ENCODE results near the gene MARVELD1. TPM values are rescaled to one million over a fixed set of nuclear protein-coding genes. Genes with fewer than 3 reads are reported as not detected.

The MARVELD1 gene
- total and polyA plus RNA-seq, 12 donors = 2.8 to 11.9 (median 5.8) TPM

DNA sequence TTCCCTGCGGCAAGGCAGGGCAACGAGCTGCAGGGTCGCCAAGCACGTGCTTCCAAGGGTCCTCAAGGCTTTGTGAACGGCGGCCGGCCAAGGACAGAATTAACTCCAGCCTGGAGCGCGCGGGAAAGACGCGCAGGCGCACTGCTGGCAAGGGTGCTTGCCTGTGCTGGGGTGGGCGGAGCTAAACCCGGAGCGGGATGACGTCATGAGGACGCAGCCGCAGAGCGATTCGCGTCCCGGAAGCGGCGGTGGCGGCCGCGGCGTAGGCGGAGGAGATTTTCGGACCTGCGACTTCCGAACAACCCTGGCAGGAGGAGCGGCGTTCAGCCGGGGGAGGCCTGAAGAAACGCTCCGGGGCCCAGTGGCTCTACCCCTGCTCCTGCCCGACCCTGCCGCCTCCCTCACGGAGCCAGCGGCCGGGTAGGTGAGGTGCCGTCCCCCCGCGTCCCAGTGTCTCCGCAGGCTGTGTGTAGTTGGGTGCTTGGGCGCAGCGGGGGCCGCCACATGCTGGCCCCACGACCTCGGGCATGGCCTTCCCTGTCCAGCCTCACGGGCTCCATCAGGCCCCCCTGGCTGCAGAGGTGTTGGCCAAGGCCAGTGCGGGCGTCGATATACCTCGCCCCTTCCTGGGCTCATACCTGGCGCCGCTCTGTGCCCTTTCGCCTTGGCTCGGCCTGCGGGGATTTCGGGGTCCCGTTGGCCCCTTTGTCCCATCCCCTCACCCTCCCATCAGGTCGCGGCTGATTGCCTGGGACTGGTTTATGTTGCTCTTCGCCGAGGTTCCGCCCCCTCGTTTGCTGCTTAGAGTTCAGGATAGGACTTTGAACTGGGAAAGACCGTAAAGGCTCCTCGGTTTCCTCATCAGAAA, 23.6 kb downstream of the MARVELD1 start, which contains the start of gene ZFYVE27:
Gene ZFYVE27 (plus strand): TSS at position 227 of the 868 bp plus-strand sequence. CDS start 1,350 bp downstream, outside the sequence.
- Histone ChIP-seq H3K27ac (peak within 1 kb of the TSS; percentile 49 to 96 (median 94)), H3K36me3 (peaks cover 0 to 38% (median 6%) of the 10 kb centered on the region in 9 donors), H3K4me1 (peaks cover 3 to 33% (median 18%) of the 10 kb centered on the region in 9 donors), H3K9me3 (no peaks in the 10 kb centered on the region), H3K27me3 (no peaks in the 10 kb centered on the region), H3K4me3 (peak within 1 kb of the TSS; percentile 65 to 99 (median 93))
- TF ChIP-seq, protein P1, sequence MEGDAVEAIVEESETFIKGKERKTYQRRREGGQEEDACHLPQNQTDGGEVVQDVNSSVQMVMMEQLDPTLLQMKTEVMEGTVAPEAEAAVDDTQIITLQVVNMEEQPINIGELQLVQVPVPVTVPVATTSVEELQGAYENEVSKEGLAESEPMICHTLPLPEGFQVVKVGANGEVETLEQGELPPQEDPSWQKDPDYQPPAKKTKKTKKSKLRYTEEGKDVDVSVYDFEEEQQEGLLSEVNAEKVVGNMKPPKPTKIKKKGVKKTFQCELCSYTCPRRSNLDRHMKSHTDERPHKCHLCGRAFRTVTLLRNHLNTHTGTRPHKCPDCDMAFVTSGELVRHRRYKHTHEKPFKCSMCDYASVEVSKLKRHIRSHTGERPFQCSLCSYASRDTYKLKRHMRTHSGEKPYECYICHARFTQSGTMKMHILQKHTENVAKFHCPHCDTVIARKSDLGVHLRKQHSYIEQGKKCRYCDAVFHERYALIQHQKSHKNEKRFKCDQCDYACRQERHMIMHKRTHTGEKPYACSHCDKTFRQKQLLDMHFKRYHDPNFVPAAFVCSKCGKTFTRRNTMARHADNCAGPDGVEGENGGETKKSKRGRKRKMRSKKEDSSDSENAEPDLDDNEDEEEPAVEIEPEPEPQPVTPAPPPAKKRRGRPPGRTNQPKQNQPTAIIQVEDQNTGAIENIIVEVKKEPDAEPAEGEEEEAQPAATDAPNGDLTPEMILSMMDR (IDR thresholded peaks at IDR 0.05) = no peak
- DNase-seq = peak; percentile 96 to 98
- ATAC-seq = peak; percentile 97 to 99 (median 98)
- intact Hi-C loops (cut with DNase I) = loop anchor here in 3 of 10 donors (2.0 to 5.0 kb wide), 3 partner anchors 50 to 335 kb away; partner anchors contain the start of genes AVPI1 (in 3 of the 3) and RRP12 (in 1 of the 3)
- WGBS, 2 donors = 0% methylated on average over 70 to 72 of the region's 72 CpGs

DNA sequence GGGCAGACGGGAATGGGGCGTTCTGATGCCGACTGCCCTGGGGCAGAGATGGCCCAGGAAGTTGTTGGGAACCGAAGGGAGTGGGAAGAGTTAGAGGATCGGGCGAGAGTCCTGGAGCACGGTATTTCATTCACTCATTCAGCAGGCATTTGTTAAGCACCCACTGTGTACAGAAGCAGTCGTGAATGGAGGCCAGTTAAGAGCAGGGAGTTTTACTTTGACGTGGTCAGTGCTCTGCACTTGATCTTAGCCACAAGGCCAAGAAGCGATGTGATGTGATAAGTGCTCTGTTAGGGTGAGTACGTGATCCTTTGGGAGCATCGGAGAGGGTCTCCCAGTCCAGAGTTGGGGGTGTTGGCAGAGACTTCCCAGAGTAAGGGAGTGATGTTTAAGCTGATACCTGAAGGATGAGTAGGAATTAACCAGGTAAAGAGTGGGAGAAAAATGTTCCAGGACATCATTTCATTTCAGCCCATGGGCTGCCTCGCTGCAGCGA, 24.3 kb downstream of the MARVELD1 start:
- Histone ChIP-seq H3K9me3 (no peaks in the 10 kb centered on the region), H3K27me3 (no peaks in the 10 kb centered on the region), H3K4me1 (peaks cover 3 to 39% (median 21%) of the 10 kb centered on the region in 9 donors), H3K36me3 (peaks cover 0 to 43% (median 6%) of the 10 kb centered on the region in 9 donors), H3K27ac (peak overlapping the region in 7 of 10 donors; percentile 91 to 96 (median 95)), H3K4me3 (peak overlapping the region; percentile 65 to 99 (median 93))
- DNase-seq (no peak), ATAC-seq (peak in 2 of 8 donors; percentile 6 to 19)
- TF ChIP-seq, protein P1 (IDR thresholded peaks at IDR 0.05) = no peak
- intact Hi-C loops (cut with DNase I) = loop anchor here in 3 of 10 donors (2.0 to 5.0 kb wide), 3 partner anchors 51 to 336 kb away; partner anchors contain the start of genes AVPI1 (in 3 of the 3) and RRP12 (in 1 of the 3)
- WGBS, 2 donors = 26% methylated on average over 14 of the region's 14 CpGs

DNA sequence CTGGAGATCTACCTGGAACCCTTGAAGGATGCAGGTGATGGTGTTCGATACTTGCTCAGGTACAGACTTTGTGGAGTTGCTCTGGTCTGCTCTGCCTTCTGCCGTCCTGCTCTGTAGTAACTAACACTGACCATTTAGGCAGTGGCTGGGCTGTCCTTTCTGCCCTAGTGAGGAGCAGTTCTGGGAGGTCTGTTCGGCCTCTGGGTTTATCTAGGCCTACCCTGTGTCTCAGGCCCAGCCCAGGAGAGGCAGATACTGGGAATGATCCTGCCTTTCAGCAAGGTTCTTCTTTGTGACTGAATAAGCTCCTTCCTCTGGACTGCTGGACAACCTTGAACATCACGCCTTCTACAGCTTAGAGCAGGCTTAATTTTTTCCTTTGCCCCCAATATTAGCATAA, 25.1 kb downstream of the MARVELD1 start:
- Histone ChIP-seq H3K36me3 (peaks cover 0 to 51% (median 6%) of the 10 kb centered on the region in 9 donors), H3K4me3 (peak overlapping the region in 2 of 10 donors; percentile 94 to 95), H3K27ac (no peak overlapping the region), H3K9me3 (no peaks in the 10 kb centered on the region), H3K27me3 (no peaks in the 10 kb centered on the region), H3K4me1 (peaks cover 3 to 47% (median 28%) of the 10 kb centered on the region in 9 donors)
- DNase-seq (no peak), ATAC-seq (no peak)
- intact Hi-C loops (cut with DNase I) = loop anchor here in 3 of 10 donors (5.0 kb wide), 2 partner anchors 51 to 336 kb away; partner anchors contain the start of genes AVPI1 (in 2 of the 3) and RRP12 (in 1 of the 3)
- WGBS, 2 donors = 90 to 93% methylated on average over 4 of the region's 4 CpGs
- TF ChIP-seq, protein P1 (IDR thresholded peaks at IDR 0.05) = no peak

DNA sequence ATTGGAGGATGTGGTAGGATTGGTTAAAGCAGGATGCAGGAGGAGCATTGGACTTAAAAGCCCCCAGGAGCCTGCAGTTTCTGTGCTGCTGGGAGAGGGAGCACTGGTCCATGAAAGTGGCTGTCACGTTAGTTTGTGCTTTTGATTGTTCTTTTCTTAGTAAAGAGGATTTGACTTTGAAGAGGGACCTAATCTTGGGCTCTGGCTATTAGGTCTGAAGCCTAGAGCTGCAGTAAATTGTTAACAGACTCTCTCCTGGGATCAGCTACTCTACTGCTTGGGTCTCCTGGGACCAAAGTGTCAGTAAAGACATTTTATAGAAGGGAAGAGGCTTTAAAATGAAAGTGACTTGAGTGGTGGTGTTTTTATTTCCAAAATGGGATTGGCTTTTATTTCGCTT, 27.1 kb downstream of the MARVELD1 start:
- H3K4me3 ChIP-seq = no peak overlapping the region
- DNase-seq (no peak), ATAC-seq (no peak)
- TF ChIP-seq, protein P1 (IDR thresholded peaks at IDR 0.05) = no peak
- peaks cover 3 to 57% (median 30%) of the 10 kb centered on the region in 9 donors for H3K4me1 ChIP-seq
- no peaks in the 10 kb centered on the region for H3K27me3 ChIP-seq
- 81 to 82% methylated on average over 2 of the region's 2 CpGs for WGBS, 2 donors
- H3K27ac ChIP-seq = no peak overlapping the region
- peaks cover 0 to 71% (median 15%) of the 10 kb centered on the region in 9 donors for H3K36me3 ChIP-seq
- intact Hi-C loops (cut with DNase I) = no loop called here
- H3K9me3 ChIP-seq = no peaks in the 10 kb centered on the region
